ENCODE measurements around the gene KCNIP4.

The KCNIP4 gene

GRCh38 chr4:21522296-21522695, 426.3 kb downstream of the KCNIP4 start:
- TF ChIP-seq CTCF (IDR thresholded peaks at IDR 0.05), result no peak
- Histone ChIP-seq H3K27ac (no peak overlapping the region), H3K4me3 (no peak overlapping the region)
- no peak for DNase-seq (ENCODE audit: low spot score)

GRCh38 chr4:21517126-21517859, 431.3 kb downstream of the KCNIP4 start:
- Histone ChIP-seq H3K27ac (no peak overlapping the region), H3K4me3 (no peak overlapping the region)
- TF ChIP-seq CTCF (IDR thresholded peaks at IDR 0.05), result no peak
- no peak for DNase-seq (ENCODE audit: low spot score)

GRCh38 chr4:21514022-21514694, 434.4 kb downstream of the KCNIP4 start:
- Histone ChIP-seq H3K4me3 (no peak overlapping the region), H3K27ac (no peak overlapping the region)
- no peak for TF ChIP-seq CTCF (IDR thresholded peaks at IDR 0.05)
- DNase-seq (ENCODE audit: low spot score), result no peak

- no peak for TF ChIP-seq CTCF (IDR thresholded peaks at IDR 0.05)
- DNase-seq (ENCODE audit: low spot score), result no peak
- Histone ChIP-seq H3K27ac (no peak overlapping the region), H3K4me3 (no peak overlapping the region)
Measured at GRCh38 chr4:21512353-21512752, 436.2 kb downstream of the KCNIP4 start.

GRCh38 chr4:21507439-21507838, 441.1 kb downstream of the KCNIP4 start:
- no peak for TF ChIP-seq CTCF (IDR thresholded peaks at IDR 0.05)

GRCh38 chr4:21490682-21491081, 457.9 kb downstream of the KCNIP4 start:
- no peak for TF ChIP-seq CTCF (IDR thresholded peaks at IDR 0.05)
- H3K27ac ChIP-seq, result no peak overlapping the region
- H3K4me3 ChIP-seq, result no peak overlapping the region
- DNase-seq (ENCODE audit: low spot score), result no peak

More at GRCh38 chr4:21507439-21507838, 441.1 kb downstream of the KCNIP4 start:
- Histone ChIP-seq H3K27ac (no peak overlapping the region), H3K4me3 (no peak overlapping the region)
- DNase-seq (ENCODE audit: low spot score), result no peak

- no peak for TF ChIP-seq CTCF (IDR thresholded peaks at IDR 0.05)
- no peak for DNase-seq (ENCODE audit: low spot score)
- no peak overlapping the region for H3K4me3 ChIP-seq
- no peak overlapping the region for H3K27ac ChIP-seq
Measured at GRCh38 chr4:21476757-21477156, 471.8 kb downstream of the KCNIP4 start.

Measured in coronary artery (tissue), 2 donors.